Measurements from ENCODE around the gene CLSTN3. TPM values are rescaled to one million over a fixed set of nuclear protein-coding genes. Genes with fewer than 3 reads are reported as not detected.
A peak's percentile ranks its signal among the peaks of the same experiment; 100 is the strongest.

Gene CLSTN3
- total RNA-seq, 1 experiment from 2014 or later, result 111 TPM

- H3K4me2 ChIP-seq, result peak overlapping the region; percentile 71
- no peaks in the 10 kb centered on the region for H3K9me3 ChIP-seq (ENCODE audit: insufficient read depth, low read depth)
- no peak for DNase-seq
- ChIA-PET POLR2A (ENCODE audit: unreplicated experiment) (interaction anchor here (0.6 kb wide), 1 partner anchor 146 kb away, joined by 3 read pairs; no protein-coding TSS in a partner anchor), CTCF (interaction anchor here (0.7 to 1.3 kb wide), 3 partner anchors 12 to 103 kb away, joined by 3 to 11 read pairs (median 3); partner anchors contain the start of gene C1S)
- TF ChIP-seq, protein P1, sequence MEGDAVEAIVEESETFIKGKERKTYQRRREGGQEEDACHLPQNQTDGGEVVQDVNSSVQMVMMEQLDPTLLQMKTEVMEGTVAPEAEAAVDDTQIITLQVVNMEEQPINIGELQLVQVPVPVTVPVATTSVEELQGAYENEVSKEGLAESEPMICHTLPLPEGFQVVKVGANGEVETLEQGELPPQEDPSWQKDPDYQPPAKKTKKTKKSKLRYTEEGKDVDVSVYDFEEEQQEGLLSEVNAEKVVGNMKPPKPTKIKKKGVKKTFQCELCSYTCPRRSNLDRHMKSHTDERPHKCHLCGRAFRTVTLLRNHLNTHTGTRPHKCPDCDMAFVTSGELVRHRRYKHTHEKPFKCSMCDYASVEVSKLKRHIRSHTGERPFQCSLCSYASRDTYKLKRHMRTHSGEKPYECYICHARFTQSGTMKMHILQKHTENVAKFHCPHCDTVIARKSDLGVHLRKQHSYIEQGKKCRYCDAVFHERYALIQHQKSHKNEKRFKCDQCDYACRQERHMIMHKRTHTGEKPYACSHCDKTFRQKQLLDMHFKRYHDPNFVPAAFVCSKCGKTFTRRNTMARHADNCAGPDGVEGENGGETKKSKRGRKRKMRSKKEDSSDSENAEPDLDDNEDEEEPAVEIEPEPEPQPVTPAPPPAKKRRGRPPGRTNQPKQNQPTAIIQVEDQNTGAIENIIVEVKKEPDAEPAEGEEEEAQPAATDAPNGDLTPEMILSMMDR (conservative IDR thresholded peaks at IDR 0.05), result no peak
- no peak for TF ChIP-seq EZH2 (IDR thresholded peaks at IDR 0.05; ENCODE audit: low read depth)
- H3K4me1 ChIP-seq (replicated peaks; ENCODE audit: insufficient read depth), result no peaks in the 10 kb centered on the region
- H3K27ac ChIP-seq, result no peak overlapping the region
- no peak overlapping the region; the same call in 1 of the 2 replicates for H2AFZ ChIP-seq
- H3K9me2 ChIP-seq (ENCODE audit: insufficient read depth), result no peaks in the 10 kb centered on the region
- peaks cover 3% of the 10 kb centered on the region; the same call in 1 of the 2 replicates for H3F3A ChIP-seq (ENCODE audit: insufficient read depth, low read depth)
- H3K79me2 ChIP-seq (ENCODE audit: low read depth), result no peaks in the 10 kb centered on the region
- H3K36me3 ChIP-seq (ENCODE audit: low read depth), result no peaks in the 10 kb centered on the region
- H3K27me3 ChIP-seq (ENCODE audit: insufficient read depth, low read depth), result no peaks in the 10 kb centered on the region
- intact Hi-C loops (cut with micrococcal nuclease; ENCODE audit: unreplicated experiment), result loop anchor here (1.0 to 5.0 kb wide), 8 partner anchors 18 to 219 kb away; partner anchors contain the start of genes C1RL, C1S, EMG1 and LPCAT3
- BruUV-seq (replicated peaks), result no TSS peak
- no peaks in the 10 kb centered on the region for H4K20me1 ChIP-seq (ENCODE audit: insufficient read depth)
- H3K4me3 ChIP-seq, result no peak overlapping the region; the same call in 1 of the 2 replicates
Observed at GRCh38 chr12:7091660-7092228, 38.4 kb upstream of the CLSTN3 start.

DNA sequence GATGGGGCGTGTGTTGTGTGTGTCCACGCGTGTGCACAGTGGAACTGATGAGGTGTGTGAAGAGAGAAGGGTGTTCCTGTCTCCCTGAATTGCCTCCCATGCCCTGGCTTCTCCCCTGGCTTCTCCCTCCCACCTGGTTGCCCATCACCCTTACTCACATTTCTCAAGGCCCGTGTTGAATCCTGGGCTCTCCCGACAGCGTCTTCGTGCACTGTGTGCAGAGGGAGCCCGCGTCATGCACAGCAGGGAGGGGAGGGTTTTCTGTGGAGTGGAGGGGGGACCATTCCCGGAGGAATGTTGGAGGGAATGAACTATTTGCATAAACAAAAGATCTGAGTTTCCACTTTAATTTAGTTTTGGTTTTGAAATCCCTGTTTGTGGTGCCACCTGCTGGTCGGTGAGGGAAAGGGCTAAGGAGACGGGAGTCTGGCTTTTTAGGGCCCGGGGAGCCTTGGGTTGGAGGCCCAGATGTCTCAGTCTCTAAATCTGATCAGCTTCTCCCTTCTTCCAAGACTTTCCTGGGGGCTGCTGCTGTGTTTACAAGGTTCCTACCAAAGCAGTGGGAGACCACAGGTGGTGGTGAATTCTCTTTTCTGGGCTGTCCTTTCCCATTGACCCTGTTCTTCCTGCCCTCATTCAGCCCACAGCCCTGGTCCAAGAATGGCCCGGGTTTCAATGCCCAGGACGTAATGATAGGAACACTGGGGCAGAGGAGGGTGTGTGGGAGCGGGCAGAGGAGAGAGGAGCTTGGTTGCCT is 37.8 kb upstream of the CLSTN3 start, which contains the start of gene C1R:
Gene C1R, minus strand, starts transcription at position 217 of the 757 bp plus-strand sequence. Its CDS starts 57 bp downstream, at position 160.
- peak within 1 kb of the TSS; percentile 68; the same call in 1 of the 2 replicates for H2AFZ ChIP-seq
- H3K9me2 ChIP-seq (ENCODE audit: insufficient read depth), result no peaks in the 10 kb centered on the region
- BruUV-seq (replicated peaks), result no TSS peak
- peaks cover 3% of the 10 kb centered on the region; the same call in 1 of the 2 replicates for H3F3A ChIP-seq (ENCODE audit: insufficient read depth, low read depth)
- peak within 1 kb of the TSS; percentile 41; the same call in 1 of the 2 replicates for H3K4me3 ChIP-seq
- no peaks in the 10 kb centered on the region for H3K4me1 ChIP-seq (replicated peaks; ENCODE audit: insufficient read depth)
- intact Hi-C loops (cut with micrococcal nuclease; ENCODE audit: unreplicated experiment), result loop anchor here (1.0 to 5.0 kb wide), 8 partner anchors 17 to 220 kb away; partner anchors contain the start of genes C1RL, C1S, EMG1 and LPCAT3
- H3K79me2 ChIP-seq (ENCODE audit: low read depth), result no peaks in the 10 kb centered on the region
- H3K36me3 ChIP-seq (ENCODE audit: low read depth), result no peaks in the 10 kb centered on the region
- no peaks in the 10 kb centered on the region for H3K9me3 ChIP-seq (ENCODE audit: insufficient read depth, low read depth)
- peak in 1 of 2 experiments; percentile 76 for DNase-seq
- ChIA-PET POLR2A (ENCODE audit: unreplicated experiment) (interaction anchor here (0.5 to 0.7 kb wide), 3 partner anchors 16 to 164 kb away, joined by 3 read pairs; no protein-coding TSS in a partner anchor), CTCF (interaction anchor here (0.9 kb wide), 1 partner anchor 16 kb away, joined by 4 read pairs; no protein-coding TSS in a partner anchor)
- H3K27me3 ChIP-seq (ENCODE audit: insufficient read depth, low read depth), result no peaks in the 10 kb centered on the region
- no peaks in the 10 kb centered on the region for H4K20me1 ChIP-seq (ENCODE audit: insufficient read depth)
- H3K4me2 ChIP-seq, result peak within 1 kb of the TSS; percentile 71
- TF ChIP-seq, protein P1 (conservative IDR thresholded peaks at IDR 0.05), result peak; percentile 93
- no peak for TF ChIP-seq EZH2 (IDR thresholded peaks at IDR 0.05; ENCODE audit: low read depth)
- no peak within 1 kb of the TSS for H3K27ac ChIP-seq

- peaks cover 3% of the 10 kb centered on the region; the same call in 1 of the 2 replicates for H3F3A ChIP-seq (ENCODE audit: insufficient read depth, low read depth)
- no peak overlapping the region for H2AFZ ChIP-seq
- no peaks in the 10 kb centered on the region for H3K9me3 ChIP-seq (ENCODE audit: insufficient read depth, low read depth)
- no peaks in the 10 kb centered on the region for H4K20me1 ChIP-seq (ENCODE audit: insufficient read depth)
- DNase-seq, result no peak
- no peak overlapping the region for H3K27ac ChIP-seq
- BruUV-seq (replicated peaks), result no TSS peak
- no peaks in the 10 kb centered on the region for H3K9me2 ChIP-seq (ENCODE audit: insufficient read depth)
- no peaks in the 10 kb centered on the region for H3K4me1 ChIP-seq (replicated peaks; ENCODE audit: insufficient read depth)
- CTCF ChIA-PET, result interaction anchor here (0.9 kb wide), 1 partner anchor 15 kb away, joined by 4 read pairs; no protein-coding TSS in a partner anchor
- TF ChIP-seq, protein P1 (conservative IDR thresholded peaks at IDR 0.05), result no peak
- no peak for TF ChIP-seq EZH2 (IDR thresholded peaks at IDR 0.05; ENCODE audit: low read depth)
- no peaks in the 10 kb centered on the region for H3K79me2 ChIP-seq (ENCODE audit: low read depth)
- no peak overlapping the region for H3K4me2 ChIP-seq
- no peaks in the 10 kb centered on the region for H3K27me3 ChIP-seq (ENCODE audit: insufficient read depth, low read depth)
- no peak overlapping the region for H3K4me3 ChIP-seq
- POLR2A ChIA-PET (ENCODE audit: unreplicated experiment), result interaction anchor here (0.5 to 0.7 kb wide), 2 partner anchors 16 to 164 kb away, joined by 3 read pairs; no protein-coding TSS in a partner anchor
- intact Hi-C loops (cut with micrococcal nuclease; ENCODE audit: unreplicated experiment), result loop anchor here (1.0 to 5.0 kb wide), 8 partner anchors 16 to 221 kb away; partner anchors contain the start of genes C1RL, C1S, EMG1 and LPCAT3
- no peaks in the 10 kb centered on the region for H3K36me3 ChIP-seq (ENCODE audit: low read depth)
Observed at GRCh38 chr12:7092986-7093460, 37.1 kb upstream of the CLSTN3 start.
